PC-9 (cell line): ENCODE results near the gene PDCD6IP. TPM values are rescaled to one million over a fixed set of nuclear protein-coding genes. Genes with fewer than 3 reads are reported as not detected.

ENCODE experiments used
- BruUV-seq: library from RNA; stranded (reverse); fragments of 400-500 nt; replicated peaks from 2 replicates; lab custom pipeline; 2021; lab: Mats Ljungman, UMichigan
- CTCF ChIA-PET: fragments of 300-600 bp; sonication (Branson Sonifier 250); formaldehyde crosslinking; loops from one replicate; lab custom pipeline; 2022; ENCODE audit warnings: antibody characterized with exemption; lab: Charles Lee
- POLR2A ChIA-PET: fragments of 300-600 bp; sonication (Branson Sonifier 250); formaldehyde crosslinking; loops from one replicate; lab custom pipeline; 2022; ENCODE audit warnings: antibody characterized with exemption; ENCODE audit not compliant: unreplicated experiment; lab: Charles Lee
- DNase-seq, 2 experiments: peaks; one replicate each; pipeline versions ENCODE4 v3.0.0 to v3.0.0-alpha.2; 2015 to 2022; ENCODE audit warnings: mixed read lengths in 1 of 2
- H2AFZ ChIP-seq: fragments of 200-600 bp; sonication (generic); 2 replicates; pipeline ENCODE4 v1.8.1; 2017; ENCODE audit warnings: antibody characterized with exemption
- H3F3A ChIP-seq: fragments of 200-600 bp; sonication (generic); 2 replicates; pipeline ENCODE4 v1.8.1; 2017; ENCODE audit warnings: antibody characterized with exemption, mild to moderate bottlenecking, low read depth; ENCODE audit not compliant: insufficient read depth
- H3K27ac ChIP-seq: fragments of 200-600 bp; sonication (generic); 2 replicates; pipeline ENCODE4 v1.6.1; 2016; ENCODE audit warnings: mixed run types
- H3K27me3 ChIP-seq: fragments of 200-600 bp; sonication (generic); 2 replicates; pipeline ENCODE4 v1.6.1; 2016; ENCODE audit warnings: low read depth, mixed run types; ENCODE audit not compliant: insufficient read depth
- H3K36me3 ChIP-seq: fragments of 200-600 bp; sonication (generic); 2 replicates; pipeline ENCODE4 v1.6.1; 2016; ENCODE audit warnings: low read depth, mixed run types
- H3K4me1 ChIP-seq: fragments of 200-600 bp; sonication (generic); replicated peaks from 2 replicates; pipeline ENCODE4 v1.6.1; 2016; ENCODE audit warnings: mixed run types; ENCODE audit not compliant: insufficient read depth
- H3K4me2 ChIP-seq: fragments of 200-600 bp; sonication (generic); 2 replicates; pipeline ENCODE4 v1.6.1; 2017; ENCODE audit warnings: mixed run types
- H3K4me3 ChIP-seq: fragments of 200-600 bp; sonication (generic); 2 replicates; pipeline ENCODE4 v1.6.1; 2016; ENCODE audit warnings: mixed run types
- H3K79me2 ChIP-seq: fragments of 200-600 bp; sonication (generic); 2 replicates; pipeline ENCODE4 v1.6.1; 2017; ENCODE audit warnings: low read depth, mixed run types
- H3K9me2 ChIP-seq: fragments of 200-600 bp; sonication (generic); 2 replicates; pipeline ENCODE4 v1.8.1; 2017; ENCODE audit warnings: mild to moderate bottlenecking; ENCODE audit not compliant: insufficient read depth
- H3K9me3 ChIP-seq: fragments of 200-600 bp; sonication (generic); 2 replicates; pipeline ENCODE4 v1.8.1; 2016; ENCODE audit warnings: low read depth; ENCODE audit not compliant: insufficient read depth
- H4K20me1 ChIP-seq: fragments of 200-600 bp; sonication (generic); 2 replicates; pipeline ENCODE4 v1.8.1; 2017; ENCODE audit not compliant: insufficient read depth
- CTCF ChIP-seq: fragments of 200-600 bp; sonication (generic); conservative IDR thresholded peaks from 2 replicates; pipeline ENCODE4 v1.6.1; 2017; ENCODE audit warnings: mixed run types, antibody characterized with exemption, mild to moderate bottlenecking, moderate library complexity
- EZH2 ChIP-seq: fragments of 200-600 bp; sonication (generic); IDR thresholded peaks from 2 replicates; pipeline ENCODE4 v1.8.0; 2017; ENCODE audit warnings: antibody characterized with exemption, low read depth
- intact Hi-C: fragments of 100-400 bp; cut with micrococcal nuclease; formaldehyde crosslinking; loops from one replicate; pipeline ENCODE4 v1.10.0; 2022; ENCODE audit not compliant: unreplicated experiment
- total RNA-seq: library from RNA; stranded (reverse); gene quantifications from 2 replicates; pipeline ENCODE4 v1.2.3, GENCODE V29; 2021

The PDCD6IP gene
- total RNA-seq, 1 experiment from 2014 or later = 209 TPM

GRCh38 chr3:33807191-33807590 lies 8.8 kb downstream of the PDCD6IP start:
- intact Hi-C loops = no loop called here
- DNase-seq = no peak
- CTCF ChIA-PET = no interaction called here

GRCh38 chr3:33808559-33808958 lies 10.1 kb downstream of the PDCD6IP start:
- H3K9me2 ChIP-seq = no peaks in the 10 kb centered on the region
- no peak overlapping the region for H2AFZ ChIP-seq
- no peaks in the 10 kb centered on the region for H3F3A ChIP-seq
- no peaks in the 10 kb centered on the region for H3K4me1 ChIP-seq
- no peak overlapping the region for H3K4me3 ChIP-seq
- no peaks in the 10 kb centered on the region for H3K36me3 ChIP-seq
- no peaks in the 10 kb centered on the region; the same call in none of the 2 replicates for H4K20me1 ChIP-seq
- H3K27me3 ChIP-seq = no peaks in the 10 kb centered on the region
- no peaks in the 10 kb centered on the region for H3K9me3 ChIP-seq
- no peak overlapping the region for H3K27ac ChIP-seq
- intact Hi-C loops = no loop called here
- peaks cover 61% of the 10 kb centered on the region for H3K79me2 ChIP-seq
- DNase-seq = no peak
- ChIA-PET POLR2A (no interaction called here), CTCF (no interaction called here)
- H3K4me2 ChIP-seq = no peak overlapping the region
- no TSS peak for BruUV-seq
- TF ChIP-seq CTCF (no peak), EZH2 (no peak)

More at GRCh38 chr3:33807191-33807590, 8.8 kb downstream of the PDCD6IP start:
- Histone ChIP-seq H3K9me2 (no peaks in the 10 kb centered on the region), H3K36me3 (no peaks in the 10 kb centered on the region), H4K20me1 (no peaks in the 10 kb centered on the region; the same call in none of the 2 replicates), H3K9me3 (no peaks in the 10 kb centered on the region), H3K27me3 (no peaks in the 10 kb centered on the region), H3K27ac (no peak overlapping the region), H3K79me2 (peaks cover 74% of the 10 kb centered on the region), H2AFZ (no peak overlapping the region), H3F3A (no peaks in the 10 kb centered on the region), H3K4me2 (no peak overlapping the region), H3K4me3 (no peak overlapping the region), H3K4me1 (no peaks in the 10 kb centered on the region)
- POLR2A ChIA-PET = no interaction called here
- no peak for TF ChIP-seq CTCF
- no peak for TF ChIP-seq EZH2
- BruUV-seq = no TSS peak

- no peak for TF ChIP-seq EZH2
- TF ChIP-seq CTCF = no peak
- H3K9me3 ChIP-seq = no peaks in the 10 kb centered on the region
- DNase-seq = no peak
- peaks cover 44% of the 10 kb centered on the region for H3K79me2 ChIP-seq
- H4K20me1 ChIP-seq = no peaks in the 10 kb centered on the region; the same call in none of the 2 replicates
- no peak overlapping the region for H2AFZ ChIP-seq
- ChIA-PET POLR2A (no interaction called here), CTCF (no interaction called here)
- no peak overlapping the region for H3K27ac ChIP-seq
- intact Hi-C loops = no loop called here
- H3K4me1 ChIP-seq = no peaks in the 10 kb centered on the region
- H3K9me2 ChIP-seq = no peaks in the 10 kb centered on the region
- no peak overlapping the region for H3K4me2 ChIP-seq
- H3F3A ChIP-seq = no peaks in the 10 kb centered on the region
- no TSS peak for BruUV-seq
- H3K4me3 ChIP-seq = no peak overlapping the region
- no peaks in the 10 kb centered on the region for H3K36me3 ChIP-seq
- no peaks in the 10 kb centered on the region for H3K27me3 ChIP-seq
Measured at GRCh38 chr3:33810545-33810944, 12.1 kb downstream of the PDCD6IP start.
